Spinal cord (tissue), 10 donors: ENCODE measurements around the gene ITCH. TPM values are rescaled to one million over a fixed set of nuclear protein-coding genes. Genes with fewer than 3 reads are reported as not detected.
"Not testable (repeated sequence)": the region's sequence is repeated elsewhere in the genome, so short reads cannot be mapped to it uniquely, and the experiment has no call there.

Experiments used
- DNase-seq, 6 donors: peaks; one replicate each; pipeline versions ENCODE4 v3.0.0 to v3.0.0-alpha.2; 2013 to 2015; ENCODE audit warnings: low spot score in 6 of 6, low read depth in 4 of 6
- H3K27ac ChIP-seq: one replicate; pipeline ENCODE4 v1.5.1; 2013; ENCODE audit warnings: low read depth, low read length, control low read depth
- H3K27me3 ChIP-seq: one replicate; pipeline ENCODE4 v1.6.1; 2013; ENCODE audit warnings: low read length; ENCODE audit not compliant: control insufficient read depth, insufficient read depth
- H3K36me3 ChIP-seq: one replicate; pipeline ENCODE4 v1.6.1; 2013; ENCODE audit warnings: low read length; ENCODE audit not compliant: control insufficient read depth, insufficient read depth
- H3K4me1 ChIP-seq: one replicate; pipeline ENCODE4 v1.6.1; 2013; ENCODE audit warnings: low read length; ENCODE audit not compliant: control insufficient read depth, insufficient read depth
- H3K4me3 ChIP-seq: one replicate; pipeline ENCODE4 v1.5.1; 2013; ENCODE audit warnings: low read depth, low read length, control low read depth
- H3K9me3 ChIP-seq: one replicate; pipeline ENCODE4 v1.6.1; 2013; ENCODE audit warnings: low read length; ENCODE audit not compliant: control insufficient read depth, insufficient read depth
- WGBS: methylation state at CpG from one replicate; pipeline ENCODE4 v1.1.5; 2013; ENCODE audit warnings: missing lambda C conversion rate; ENCODE audit not compliant: insufficient coverage; 5-methylcytosine and 5-hydroxymethylcytosine counted together
- polyA plus RNA-seq, 2 donors: library from polyadenylated mRNA; unstranded; fragments of 120-200 nt; gene quantifications; one replicate each; pipeline ENCODE4 v1.2.1, GENCODE V29; 2013; ENCODE audit not compliant: insufficient read length in 2 of 2
- total RNA-seq, 2 donors: library from RNA; depleted of rRNA in 1 of 2; stranded (reverse); fragments of 120-200 nt in 1 of 2; fragments of >200 nt in 1 of 2; gene quantifications; one replicate each; pipeline versions ENCODE4 v1.2.3 to v1.2.4, GENCODE V29; 2013 to 2014
- donor health status: healthy.

The ITCH gene
- total and polyA plus RNA-seq, 4 donors: 25.3 to 88.5 (median 46.7) TPM

DNA sequence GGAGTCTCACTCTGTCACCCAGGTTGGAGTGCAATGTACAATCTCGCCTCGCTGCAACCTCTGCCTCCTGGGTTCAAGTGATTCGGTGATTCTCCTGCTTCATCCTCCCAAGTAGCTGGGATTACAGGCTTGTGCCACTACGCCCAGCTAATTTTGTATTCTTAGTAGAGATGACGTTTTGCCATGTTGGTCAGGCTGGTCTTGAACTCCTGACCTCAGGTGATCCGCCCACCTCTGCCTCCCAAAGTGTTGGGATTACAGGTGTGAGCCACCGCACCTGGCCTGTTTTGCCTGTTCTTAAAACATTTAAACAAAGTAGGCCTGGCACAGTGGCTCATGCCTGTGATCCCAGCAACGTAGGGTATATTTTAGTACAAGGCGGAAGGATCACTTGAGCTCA is 21.9 kb upstream of the ITCH start:
- WGBS: 93% methylated on average over 9 of the region's 9 CpGs
- not testable (repeated sequence) for H3K36me3 ChIP-seq, H3K4me1 ChIP-seq, DNase-seq, H3K27ac ChIP-seq, H3K9me3 ChIP-seq, H3K27me3 ChIP-seq, H3K4me3 ChIP-seq

DNA sequence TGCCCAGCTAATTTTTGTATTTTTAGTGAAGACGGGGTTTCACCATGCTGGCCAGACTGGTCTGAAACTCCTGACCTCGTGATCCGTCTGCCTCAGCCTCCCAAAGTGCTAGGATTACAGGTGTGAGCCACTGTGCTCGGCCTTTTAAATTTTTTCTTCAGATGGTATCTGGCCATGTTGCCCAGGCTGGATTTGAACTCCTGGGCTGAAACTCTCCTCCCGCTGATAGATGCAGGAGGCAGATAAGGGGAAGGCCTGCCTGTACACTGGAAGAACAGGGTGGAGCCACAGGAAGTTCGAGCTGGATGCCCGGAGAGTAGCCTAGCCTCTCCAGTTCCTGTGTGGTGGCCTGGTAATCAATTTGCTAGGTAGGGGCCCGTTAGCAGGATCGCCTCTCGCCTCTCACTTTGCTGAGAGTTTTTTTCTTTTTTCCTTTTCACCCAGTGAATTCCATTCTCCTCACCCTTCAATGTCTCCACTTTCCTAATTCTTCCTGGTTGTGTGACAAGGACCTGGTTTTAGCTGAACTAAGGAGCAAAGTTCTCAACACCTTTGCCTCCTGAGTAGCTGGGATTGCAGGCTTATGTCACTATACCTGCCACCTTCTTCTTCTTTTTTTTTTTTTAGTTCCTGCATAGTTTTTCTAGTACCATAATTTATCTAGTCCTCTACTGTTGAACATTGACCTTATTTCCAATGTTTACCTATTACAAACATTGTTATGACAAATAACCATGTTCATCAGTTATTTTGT is 19.4 kb upstream of the ITCH start:
- Histone ChIP-seq H3K27ac (no peak overlapping the region), H3K9me3 (no peaks in the 10 kb centered on the region), H3K4me3 (no peak overlapping the region), H3K36me3 (no peaks in the 10 kb centered on the region), H3K27me3 (no peaks in the 10 kb centered on the region), H3K4me1 (no peaks in the 10 kb centered on the region)
- 89% methylated on average over 10 of the region's 10 CpGs for WGBS
- no peak for DNase-seq

DNA sequence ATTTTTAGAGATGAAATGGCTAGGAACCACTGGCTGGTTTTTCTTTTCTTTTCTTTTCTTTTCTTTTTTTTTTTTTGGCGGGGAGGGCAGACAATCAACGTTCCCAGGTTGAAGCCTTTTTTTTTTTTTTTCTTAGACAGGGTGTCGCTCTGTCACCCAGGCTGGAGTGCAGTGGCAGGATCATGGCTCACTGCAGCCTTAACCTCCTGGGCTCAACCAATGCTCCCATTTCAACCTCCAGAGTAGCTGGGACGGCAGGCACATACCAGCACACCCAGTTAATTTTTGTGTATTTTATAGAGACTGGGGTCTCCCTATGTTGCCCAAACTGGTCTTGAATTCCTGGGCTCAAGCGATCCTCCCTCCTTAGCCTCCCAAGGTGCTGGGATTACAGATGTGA is 18.8 kb upstream of the ITCH start:
- no peaks in the 10 kb centered on the region for H3K9me3 ChIP-seq
- no peak overlapping the region for H3K4me3 ChIP-seq
- no peaks in the 10 kb centered on the region for H3K36me3 ChIP-seq
- no peak for DNase-seq
- H3K27ac ChIP-seq: no peak overlapping the region
- WGBS: no CpG with 5 or more reads among the region's 5 CpGs
- no peaks in the 10 kb centered on the region for H3K4me1 ChIP-seq
- H3K27me3 ChIP-seq: no peaks in the 10 kb centered on the region

DNA sequence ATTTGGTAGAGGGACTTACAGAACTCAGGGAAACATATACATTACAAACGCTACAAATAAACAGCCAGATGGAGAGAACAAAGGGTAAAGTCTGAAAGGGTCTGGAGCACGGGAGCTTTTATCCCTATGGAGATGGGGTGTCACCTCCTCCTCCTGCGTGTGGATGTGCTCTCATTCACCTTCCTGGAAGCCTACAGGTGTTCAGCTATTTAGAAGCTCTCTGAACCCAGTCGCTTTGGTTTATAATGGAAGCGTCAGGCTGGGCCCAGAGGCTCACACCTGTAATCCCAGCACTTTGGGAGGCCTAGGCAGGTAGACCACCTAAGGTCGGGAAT is 17.7 kb upstream of the ITCH start:
- no peak for DNase-seq
- no peaks in the 10 kb centered on the region for H3K9me3 ChIP-seq
- no peaks in the 10 kb centered on the region for H3K36me3 ChIP-seq
- no peaks in the 10 kb centered on the region for H3K27me3 ChIP-seq
- no peak overlapping the region for H3K27ac ChIP-seq
- H3K4me1 ChIP-seq: no peaks in the 10 kb centered on the region
- WGBS: 44% methylated on average over 2 of the region's 6 CpGs
- H3K4me3 ChIP-seq: no peak overlapping the region

DNA sequence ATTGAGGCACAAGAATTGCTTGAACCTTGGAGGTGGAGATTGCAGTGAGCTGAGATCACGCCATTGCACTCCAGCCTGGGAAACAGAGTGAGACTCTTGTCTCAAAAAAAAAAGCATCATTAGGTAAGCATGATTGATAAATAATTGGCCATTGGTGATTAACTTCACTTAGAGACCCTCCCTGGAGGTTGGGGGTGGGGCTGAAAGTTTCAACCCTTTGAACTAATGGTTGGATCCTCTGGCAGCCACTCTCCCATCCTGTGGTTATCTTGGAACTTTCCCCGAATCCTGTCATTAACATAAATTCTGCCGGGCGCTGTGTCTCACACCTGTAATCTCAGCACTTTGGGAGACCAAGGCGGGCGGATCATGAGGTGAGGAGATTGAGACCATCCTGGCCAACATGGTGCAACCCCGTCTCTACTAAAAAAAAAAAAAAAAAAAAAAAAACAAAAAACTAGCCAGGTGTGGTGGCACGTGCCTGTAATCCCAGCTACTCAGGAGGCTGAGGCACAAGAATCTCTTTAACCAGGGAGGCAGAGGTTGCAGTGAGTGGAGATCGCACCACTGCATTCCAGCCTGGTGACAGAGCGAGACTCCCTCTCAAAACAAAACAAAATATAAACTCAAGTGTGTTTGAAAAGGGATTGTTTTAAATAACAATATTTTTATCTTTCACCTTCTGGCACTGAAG is 17.1 kb upstream of the ITCH start:
- not testable (repeated sequence) for H3K27ac ChIP-seq, H3K4me3 ChIP-seq, H3K4me1 ChIP-seq, H3K27me3 ChIP-seq, H3K36me3 ChIP-seq, H3K9me3 ChIP-seq, DNase-seq
- no CpG with 5 or more reads among the region's 10 CpGs for WGBS

DNA sequence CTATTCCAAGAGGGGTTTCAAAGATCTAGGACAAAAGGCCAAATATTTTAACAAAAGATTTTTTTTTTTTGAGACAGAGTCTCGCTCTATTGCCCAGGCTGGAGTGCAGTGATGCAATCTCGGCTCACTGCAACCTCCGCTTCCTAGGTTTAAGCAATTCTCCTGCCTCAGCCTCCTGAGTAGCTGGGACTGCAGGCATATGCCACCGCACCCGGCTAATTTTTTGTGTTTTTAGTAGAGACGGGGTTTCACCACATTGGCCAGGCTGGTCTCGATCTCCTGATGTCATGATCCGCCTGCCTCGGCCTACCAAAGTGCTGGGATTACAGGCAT is 16.6 kb upstream of the ITCH start:
- not testable (repeated sequence) for DNase-seq, H3K27ac ChIP-seq, H3K4me1 ChIP-seq, H3K36me3 ChIP-seq, H3K4me3 ChIP-seq, H3K9me3 ChIP-seq, H3K27me3 ChIP-seq
- 97% methylated on average over 8 of the region's 9 CpGs for WGBS

DNA sequence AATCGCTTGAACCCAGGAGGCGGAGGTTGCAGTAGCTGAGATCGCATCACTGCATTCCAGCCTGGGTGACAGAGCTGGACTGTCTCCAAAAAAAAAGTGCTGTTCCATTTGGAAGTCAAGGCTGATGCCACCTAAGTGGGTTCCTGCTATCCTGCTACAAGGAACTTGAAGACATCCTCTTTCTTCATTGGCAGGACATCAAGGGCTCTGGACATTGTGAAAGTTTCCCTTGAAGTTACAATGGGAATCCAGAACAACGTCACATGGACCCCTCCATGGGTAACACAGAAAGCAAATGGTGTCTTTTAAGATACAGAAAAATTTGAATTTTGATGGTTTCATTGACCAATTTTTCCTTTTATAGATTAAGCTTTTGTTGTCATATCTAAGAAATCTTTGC is 15.5 kb upstream of the ITCH start:
- no peak overlapping the region for H3K27ac ChIP-seq
- no peak for DNase-seq
- no peak overlapping the region for H3K4me3 ChIP-seq
- no peaks in the 10 kb centered on the region for H3K36me3 ChIP-seq
- H3K27me3 ChIP-seq: no peaks in the 10 kb centered on the region
- 100% methylated on average over 3 of the region's 4 CpGs for WGBS
- no peaks in the 10 kb centered on the region for H3K9me3 ChIP-seq
- H3K4me1 ChIP-seq: no peaks in the 10 kb centered on the region

DNA sequence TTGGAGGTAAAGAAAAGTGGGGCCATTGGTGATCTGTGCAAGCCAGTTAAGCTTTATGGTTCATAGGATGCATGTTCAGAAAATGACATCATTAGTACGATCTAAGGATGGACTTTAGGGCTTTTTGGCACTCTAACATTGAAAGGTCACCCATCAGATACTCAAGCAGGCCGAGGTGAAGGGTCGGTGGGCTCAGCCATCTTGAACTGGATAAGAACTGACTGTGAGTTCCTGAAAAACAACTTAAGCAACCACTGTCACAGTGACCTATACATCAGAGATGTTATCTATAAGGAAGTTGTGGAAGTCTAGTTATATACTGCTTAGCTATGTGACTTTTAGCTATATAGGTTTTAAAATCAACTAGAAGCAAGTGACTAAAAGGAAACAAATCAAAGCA is 13.0 kb upstream of the ITCH start:
- Histone ChIP-seq H3K4me1 (no peaks in the 10 kb centered on the region), H3K36me3 (no peaks in the 10 kb centered on the region), H3K27ac (no peak overlapping the region), H3K9me3 (no peaks in the 10 kb centered on the region), H3K27me3 (no peaks in the 10 kb centered on the region), H3K4me3 (no peak overlapping the region)
- DNase-seq: no peak
- WGBS: no CpG with 5 or more reads among the region's 3 CpGs

DNA sequence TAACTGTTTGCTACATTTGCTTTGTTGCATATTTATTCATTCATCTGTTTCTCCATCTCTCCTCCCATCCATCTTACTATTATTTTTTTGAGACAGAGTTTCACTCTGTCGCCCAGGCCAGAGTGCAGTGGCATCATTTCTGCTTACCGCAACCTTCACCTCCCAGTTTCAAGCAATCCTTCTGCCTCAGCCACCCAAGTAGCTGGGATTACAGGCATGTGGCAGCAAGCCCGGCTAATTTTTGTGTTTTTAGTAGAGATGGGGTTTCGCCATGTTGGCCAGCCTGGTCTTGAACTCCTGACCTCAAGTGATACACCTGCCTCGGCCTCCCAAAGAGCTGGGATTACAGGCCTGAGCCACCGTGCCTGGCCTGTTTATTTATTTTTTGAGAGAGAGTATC is 9.6 kb upstream of the ITCH start:
- not testable (repeated sequence) for H3K9me3 ChIP-seq
- WGBS: 98% methylated on average over 4 of the region's 6 CpGs

DNA sequence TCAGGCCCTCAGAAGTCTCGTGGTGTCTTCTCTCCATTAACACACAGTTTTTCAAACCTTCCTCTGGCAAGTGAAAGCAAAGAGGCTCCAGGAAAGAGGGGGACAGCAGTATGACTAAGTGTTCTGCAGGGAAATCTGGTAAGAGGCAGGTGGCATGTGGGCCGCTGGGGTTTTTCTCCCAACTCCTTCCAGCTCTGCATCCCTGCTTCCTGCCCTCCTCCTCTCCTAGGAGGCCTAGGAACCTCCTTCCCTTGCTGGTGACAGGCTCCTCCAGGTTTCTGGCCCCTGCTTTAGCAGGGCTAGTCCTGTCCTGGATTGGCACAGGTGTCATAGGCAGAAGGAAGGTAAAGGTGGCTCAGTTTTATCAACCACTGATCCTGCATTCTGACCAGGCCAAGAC is 7.6 kb upstream of the ITCH start:
- H3K4me1 ChIP-seq: no peaks in the 10 kb centered on the region
- no CpG with 5 or more reads among the region's 2 CpGs for WGBS
- no peaks in the 10 kb centered on the region for H3K9me3 ChIP-seq
- H3K36me3 ChIP-seq: no peaks in the 10 kb centered on the region
- no peaks in the 10 kb centered on the region for H3K27me3 ChIP-seq
- no peak for DNase-seq
- no peak overlapping the region for H3K4me3 ChIP-seq
- H3K27ac ChIP-seq: no peak overlapping the region

More for the DNA sequence above, 9.6 kb upstream of the ITCH start:
- H3K36me3 ChIP-seq, H3K4me3 ChIP-seq, DNase-seq, H3K27me3 ChIP-seq, H3K27ac ChIP-seq, H3K4me1 ChIP-seq: not testable (repeated sequence)
